Left renal cortex interstitium (tissue), 4 donors: ENCODE results near the gene NR3C2. TPM values are rescaled to one million over a fixed set of nuclear protein-coding genes. Genes with fewer than 3 reads are reported as not detected.
A peak's percentile ranks its signal among the peaks of the same experiment; 100 is the strongest.

Experiments
- DNase-seq, 4 donors: peaks; one replicate each; pipeline ENCODE4 v3.0.0-alpha.2; 2013; ENCODE audit warnings: low read depth in 4 of 4, low spot score in 2 of 4, missing footprints in 1 of 4
- polyA plus RNA-seq, 4 donors: library from polyadenylated mRNA; unstranded; fragments of 120-200 nt; gene quantifications; one replicate each; pipeline ENCODE4 v1.2.1, GENCODE V29; 2013; ENCODE audit not compliant: insufficient read length in 4 of 4

NR3C2 gene
- 10 to 100 TPM; 14.0 to 20.0 (median 16.0) TPM for polyA plus RNA-seq

DNA sequence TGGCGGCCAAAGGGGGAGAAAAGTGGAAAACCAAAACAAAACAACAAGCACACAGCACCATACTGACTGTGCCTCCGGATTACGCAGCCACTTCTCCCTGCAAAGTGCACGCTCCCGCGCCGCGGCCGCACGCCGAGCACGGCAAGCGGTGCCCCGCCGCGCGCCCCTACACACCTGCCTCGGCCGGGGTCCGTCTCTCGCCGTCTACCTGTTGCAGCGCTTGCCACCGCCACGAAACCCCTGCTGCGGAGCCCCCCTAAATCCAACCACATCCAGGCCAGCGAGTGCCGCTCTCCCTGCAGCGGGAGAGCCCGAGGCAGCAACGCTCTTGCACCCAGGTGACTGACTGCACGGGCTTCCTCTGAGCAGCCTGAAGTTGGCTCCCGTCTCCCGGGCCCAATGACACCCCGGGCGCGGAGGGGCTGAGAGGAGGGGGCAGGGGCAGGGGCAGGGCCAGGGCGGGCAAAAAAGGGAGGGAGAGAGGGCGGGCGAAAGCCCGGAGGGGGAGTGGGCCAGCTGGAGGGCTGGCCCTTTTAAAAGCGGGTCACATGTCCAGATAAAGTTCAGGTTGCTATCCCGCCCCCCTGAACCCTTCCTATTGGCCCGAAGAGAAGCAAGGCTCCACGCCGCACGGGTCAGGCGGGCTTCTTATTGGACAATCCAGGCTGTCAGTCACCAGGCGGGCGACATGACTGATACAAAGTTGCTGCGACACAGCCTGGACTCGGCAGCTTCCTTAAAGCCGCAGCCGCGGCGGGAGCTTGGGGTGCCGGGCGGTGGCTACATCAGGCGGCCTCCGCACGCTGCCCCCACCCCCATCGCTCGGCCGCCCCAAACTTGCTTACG, at the start of gene NR3C2:
NR3C2 (minus strand) TSS at position 429 of the 846 bp plus-strand sequence.
- peak; percentile 91 to 98 (median 97) for DNase-seq

DNA sequence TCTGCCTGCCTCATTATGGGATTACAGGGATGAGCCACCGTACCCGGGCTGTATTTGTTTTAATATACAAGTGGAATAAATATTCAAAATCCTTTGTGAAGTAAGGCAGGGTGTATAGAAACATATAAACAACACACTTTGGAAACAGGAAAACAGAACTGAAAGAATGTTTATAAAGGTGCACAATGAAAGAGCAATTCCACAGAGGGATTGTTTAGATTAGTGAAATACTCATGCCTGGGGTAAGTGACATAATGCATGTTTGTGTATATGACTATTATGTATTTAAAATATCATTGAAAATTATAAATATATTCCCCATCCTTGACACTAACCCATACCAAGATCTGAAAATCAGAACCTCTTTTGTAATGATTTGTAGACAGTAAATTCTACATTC, 45.0 kb upstream of the NR3C2 start:
- DNase-seq = no peak

DNA sequence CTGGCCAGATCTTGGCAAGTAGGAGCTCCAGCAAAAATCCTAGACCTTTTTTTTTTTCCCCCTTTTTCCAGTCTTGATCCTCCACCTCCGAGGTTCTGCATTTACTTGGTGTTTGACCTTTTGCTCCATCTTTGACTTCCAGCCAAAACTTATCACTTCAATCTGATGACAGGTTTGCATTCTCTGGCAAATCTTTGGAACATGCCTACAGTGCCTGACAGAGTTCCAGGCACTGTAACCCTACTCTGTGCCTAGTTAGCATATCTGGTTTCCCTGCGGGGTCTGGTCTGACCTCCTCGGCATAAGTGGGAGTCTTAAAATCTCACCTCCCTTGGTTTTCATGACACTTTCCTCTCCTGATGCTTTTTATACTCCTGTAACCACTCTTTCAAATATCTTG, 39.4 kb upstream of the NR3C2 start:
- no peak for DNase-seq

DNA sequence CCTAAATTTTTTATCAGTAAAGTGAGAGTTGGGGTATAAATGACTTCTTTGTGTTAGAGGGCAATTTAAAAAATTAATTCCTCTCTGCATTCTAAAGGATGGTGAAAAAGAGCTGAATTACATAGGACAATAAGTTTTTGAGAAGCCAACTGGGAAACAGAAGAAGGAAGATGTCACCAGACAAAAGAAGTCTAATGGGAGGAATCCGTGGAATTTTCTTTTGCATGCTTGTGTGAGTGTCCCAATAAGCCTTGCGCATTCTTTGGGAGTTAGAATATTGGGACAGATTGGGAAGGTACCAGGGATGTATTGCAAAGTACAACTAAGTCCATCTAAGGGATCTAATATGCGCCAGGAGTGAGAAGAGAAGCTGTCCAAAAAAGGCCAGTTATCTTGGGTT, 35.1 kb upstream of the NR3C2 start:
- DNase-seq = no peak

DNA sequence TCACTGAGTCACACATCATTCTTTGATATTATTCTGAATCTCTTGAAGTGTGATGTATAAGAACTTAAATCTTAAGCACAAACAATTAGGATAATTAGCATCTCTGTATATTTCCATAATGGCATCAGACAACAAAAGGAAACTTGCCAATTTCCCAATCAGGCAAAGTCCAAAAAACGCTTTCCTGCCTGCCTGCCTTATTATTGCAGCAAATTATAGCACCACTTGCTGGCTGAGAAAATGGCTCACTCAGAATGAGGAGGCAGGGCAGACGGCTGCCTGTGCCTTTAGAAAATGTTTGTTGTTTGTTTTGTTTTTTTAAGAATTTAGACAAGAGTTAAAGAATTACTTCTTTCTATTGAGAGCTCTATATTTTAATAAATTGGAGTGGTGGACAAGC, 27.7 kb upstream of the NR3C2 start:
- DNase-seq = no peak

DNA sequence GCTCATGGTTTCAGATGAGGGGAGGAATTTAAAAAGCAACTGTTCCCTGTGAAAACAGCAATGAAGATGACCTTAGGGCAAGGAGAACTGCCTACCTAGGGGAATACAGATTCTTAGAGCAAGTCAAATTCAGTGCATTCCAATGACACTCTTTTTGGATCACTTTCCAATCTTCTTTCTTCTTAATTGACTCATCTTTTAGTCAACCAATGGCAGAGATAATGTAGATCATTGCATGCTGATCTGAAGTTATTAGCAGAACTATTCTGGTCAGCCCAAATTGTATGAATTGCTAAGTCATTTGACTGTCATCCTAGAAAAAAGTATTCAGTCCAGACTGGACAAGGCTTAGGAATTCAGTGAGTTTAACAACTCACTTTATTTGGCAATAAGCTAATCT, 12.6 kb upstream of the NR3C2 start:
- no peak for DNase-seq

DNA sequence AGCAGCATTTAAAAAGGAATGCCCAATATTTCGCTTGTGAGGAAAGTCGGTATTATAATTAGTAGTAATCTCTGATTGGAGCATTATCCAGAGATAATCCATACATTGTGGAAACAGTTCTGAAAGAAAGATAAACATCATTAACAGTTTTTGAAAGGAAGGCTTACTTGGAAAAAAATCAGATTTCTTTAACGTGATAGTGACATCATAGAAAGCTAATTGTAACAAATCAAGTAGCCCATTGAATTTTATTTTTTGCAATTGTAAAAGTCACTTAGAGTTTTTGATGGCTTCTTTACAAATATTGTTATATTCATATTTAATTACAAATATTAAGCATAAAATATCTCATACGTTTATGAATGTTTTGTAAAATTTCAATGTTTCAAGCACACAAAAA, 11.6 kb upstream of the NR3C2 start:
- no peak for DNase-seq

DNA sequence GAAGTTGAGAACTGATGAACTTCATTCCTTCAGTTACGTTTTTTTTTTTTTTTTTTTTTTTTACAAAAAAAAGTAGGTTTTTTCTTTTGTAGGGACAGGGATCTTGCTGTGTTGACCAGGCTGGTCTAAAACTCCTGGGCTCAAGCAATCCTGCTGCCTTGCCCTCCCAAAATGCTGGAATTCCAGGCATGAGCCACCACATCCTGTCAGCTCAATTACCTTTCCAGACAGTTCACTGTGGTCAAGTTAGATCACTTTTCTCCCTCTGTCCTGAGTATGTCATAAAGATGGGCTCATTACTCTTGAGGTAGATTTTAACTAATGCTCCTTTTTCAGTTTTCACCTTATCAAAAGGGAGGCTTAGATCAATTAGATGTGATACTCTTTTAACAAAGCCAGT, 10.8 kb upstream of the NR3C2 start:
- DNase-seq = no peak

DNA sequence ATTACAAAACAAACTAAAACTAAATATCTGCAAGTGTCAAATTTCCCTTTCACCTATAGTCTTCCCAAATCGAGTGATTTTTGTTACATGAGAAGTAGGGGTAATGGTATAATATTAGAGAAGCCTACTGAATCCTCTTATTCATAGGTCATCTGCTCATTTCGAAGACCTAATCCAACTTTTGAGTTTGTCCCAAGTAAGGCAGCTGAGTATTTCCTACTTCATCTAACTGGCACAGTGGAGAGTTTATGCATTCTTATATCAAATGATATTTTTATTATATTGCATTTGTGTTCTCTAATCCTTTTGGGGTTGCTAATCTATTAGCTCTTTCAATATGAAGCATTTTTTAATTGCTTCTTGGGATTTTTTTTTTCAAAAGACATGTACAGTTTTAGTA, 7.7 kb upstream of the NR3C2 start:
- no peak for DNase-seq

DNA sequence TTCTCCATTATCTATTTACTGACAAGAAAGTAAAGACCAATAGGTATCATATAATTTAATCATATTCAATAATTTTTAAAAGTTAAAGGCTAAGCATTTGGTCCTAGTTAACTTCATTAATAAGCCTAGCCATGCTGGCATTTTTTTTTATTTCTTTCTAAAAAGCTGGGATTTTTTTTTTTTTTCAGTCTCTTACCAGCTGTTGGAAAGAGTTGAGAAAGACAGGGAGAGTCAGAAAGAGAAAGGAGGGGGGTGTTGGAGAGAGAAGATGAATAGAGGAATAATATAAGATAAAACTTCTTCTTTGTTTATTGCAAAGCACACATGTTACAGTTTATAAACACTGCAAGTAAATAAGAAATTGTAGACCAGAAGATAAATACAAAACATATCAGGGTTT, 5.9 kb upstream of the NR3C2 start:
- no peak for DNase-seq

DNA sequence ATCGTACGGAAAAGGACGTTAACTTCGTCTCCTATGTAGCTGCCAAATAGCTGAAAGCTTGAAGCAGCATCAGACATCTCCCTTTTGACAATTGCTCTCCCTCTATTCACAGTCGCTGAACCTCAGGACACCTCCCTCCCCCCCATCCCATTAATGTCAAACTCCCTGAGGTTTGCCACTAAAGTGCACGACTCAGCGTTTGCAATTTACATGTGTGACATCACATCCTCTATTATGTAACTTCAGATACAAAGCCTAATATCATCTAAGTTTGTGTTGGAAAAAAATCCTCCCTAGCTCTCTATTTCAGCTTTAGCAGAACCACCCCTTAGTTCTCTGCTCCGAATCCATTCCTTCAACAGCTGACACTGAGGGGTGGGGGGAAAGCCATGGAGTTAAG, 5.5 kb upstream of the NR3C2 start:
- no peak for DNase-seq

DNA sequence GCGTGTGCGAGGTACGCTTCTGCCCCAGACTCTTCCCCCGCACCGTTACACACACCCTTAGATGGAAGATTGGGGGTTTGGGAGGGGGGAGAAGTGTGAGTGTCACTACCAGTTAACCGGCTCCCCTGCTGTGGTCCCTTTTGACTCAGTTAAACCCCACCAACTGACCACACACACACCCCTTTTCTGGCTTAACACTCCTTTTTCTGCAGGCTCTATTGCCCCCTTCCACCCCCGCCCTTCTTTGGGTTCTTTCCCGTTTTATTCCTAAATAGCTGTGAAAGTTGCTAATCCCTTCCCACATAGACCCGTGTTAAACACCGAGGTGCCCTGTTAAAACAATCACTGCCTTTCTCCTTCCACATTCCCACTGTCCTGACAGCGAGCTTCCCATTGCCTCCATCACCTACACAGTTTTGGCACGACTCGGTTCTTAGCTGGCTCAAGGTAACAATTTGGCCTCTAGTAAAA, 3.7 kb upstream of the NR3C2 start:
- DNase-seq = no peak

DNA sequence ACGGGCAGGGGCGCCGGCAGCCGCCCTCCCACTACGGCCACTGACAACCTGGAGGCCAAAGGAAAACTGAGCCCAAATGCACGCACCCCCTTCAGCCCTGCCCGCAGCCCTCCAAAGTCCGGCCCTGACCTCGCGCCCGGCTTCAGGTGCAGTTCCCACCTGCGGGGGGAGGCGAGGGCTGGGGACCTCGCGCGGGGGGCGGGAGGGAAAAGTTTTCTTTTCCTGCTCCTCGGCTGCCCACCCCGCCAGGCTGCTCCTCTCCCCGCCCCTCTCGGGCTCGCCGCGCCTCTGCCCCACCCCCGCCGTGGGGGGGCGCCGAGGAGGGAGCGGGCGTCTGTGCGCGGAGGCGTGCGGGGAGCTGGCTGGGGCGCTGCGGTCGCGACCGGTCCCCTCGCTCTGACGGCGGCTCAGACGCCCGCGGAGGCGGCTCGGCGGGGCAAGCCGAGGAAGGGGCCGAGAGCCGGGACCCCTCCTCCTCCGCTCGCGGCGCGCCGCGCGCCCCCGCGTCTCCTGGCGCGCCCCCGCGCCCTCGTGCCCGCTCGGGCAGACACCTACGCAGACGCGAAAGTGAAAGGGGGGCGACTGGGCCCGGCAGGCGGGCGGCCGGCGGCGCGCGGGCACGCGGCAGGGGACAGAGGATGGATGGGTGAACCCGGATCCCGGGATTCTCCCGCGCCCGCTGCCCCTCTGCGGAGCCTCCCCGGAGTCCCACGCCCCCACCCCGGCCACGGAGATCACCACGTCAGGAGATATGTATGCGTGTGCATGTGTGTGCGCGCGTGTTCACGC, 3.1 kb upstream of the NR3C2 start:
- DNase-seq = peak in 1 of 4 donors; percentile 28

DNA sequence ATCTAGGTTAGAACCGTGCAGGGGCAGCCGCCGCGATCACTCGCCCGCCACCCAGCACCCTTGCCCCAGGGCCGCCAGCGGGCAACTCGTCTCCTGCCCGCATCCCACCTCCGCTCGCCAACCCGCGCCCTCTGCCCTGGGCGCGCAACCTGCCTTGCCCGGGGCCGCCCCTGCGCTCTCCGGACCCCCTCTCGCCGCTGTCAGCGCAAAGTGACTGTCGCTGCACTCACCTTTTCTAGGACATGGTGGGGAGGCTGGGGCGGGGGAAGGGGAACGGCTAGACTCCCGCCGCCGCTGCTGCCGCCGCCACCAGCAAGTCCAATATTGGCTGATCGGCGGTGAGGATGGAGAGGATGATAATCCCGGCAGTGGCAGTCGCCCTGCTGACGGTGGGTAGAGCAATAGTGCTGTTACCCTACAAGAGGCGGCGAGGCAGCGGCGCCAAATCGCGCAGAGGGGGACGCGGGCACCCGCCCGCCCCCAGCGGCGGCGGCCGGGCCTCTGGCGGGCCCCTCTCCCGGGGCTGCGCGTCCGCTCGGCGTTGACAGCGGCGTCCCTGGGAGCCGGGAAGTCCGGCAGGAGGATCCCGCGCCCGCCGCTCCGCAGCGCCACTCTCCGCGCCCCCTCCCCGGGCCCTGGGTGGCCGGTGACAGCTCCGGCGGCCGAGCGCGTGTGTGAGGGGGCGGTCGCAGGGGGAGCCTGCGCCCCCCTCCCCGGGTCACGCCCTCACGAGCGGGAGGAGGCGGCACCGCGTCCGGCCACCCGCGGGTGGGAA, 2.3 kb upstream of the NR3C2 start:
- no peak for DNase-seq

DNA sequence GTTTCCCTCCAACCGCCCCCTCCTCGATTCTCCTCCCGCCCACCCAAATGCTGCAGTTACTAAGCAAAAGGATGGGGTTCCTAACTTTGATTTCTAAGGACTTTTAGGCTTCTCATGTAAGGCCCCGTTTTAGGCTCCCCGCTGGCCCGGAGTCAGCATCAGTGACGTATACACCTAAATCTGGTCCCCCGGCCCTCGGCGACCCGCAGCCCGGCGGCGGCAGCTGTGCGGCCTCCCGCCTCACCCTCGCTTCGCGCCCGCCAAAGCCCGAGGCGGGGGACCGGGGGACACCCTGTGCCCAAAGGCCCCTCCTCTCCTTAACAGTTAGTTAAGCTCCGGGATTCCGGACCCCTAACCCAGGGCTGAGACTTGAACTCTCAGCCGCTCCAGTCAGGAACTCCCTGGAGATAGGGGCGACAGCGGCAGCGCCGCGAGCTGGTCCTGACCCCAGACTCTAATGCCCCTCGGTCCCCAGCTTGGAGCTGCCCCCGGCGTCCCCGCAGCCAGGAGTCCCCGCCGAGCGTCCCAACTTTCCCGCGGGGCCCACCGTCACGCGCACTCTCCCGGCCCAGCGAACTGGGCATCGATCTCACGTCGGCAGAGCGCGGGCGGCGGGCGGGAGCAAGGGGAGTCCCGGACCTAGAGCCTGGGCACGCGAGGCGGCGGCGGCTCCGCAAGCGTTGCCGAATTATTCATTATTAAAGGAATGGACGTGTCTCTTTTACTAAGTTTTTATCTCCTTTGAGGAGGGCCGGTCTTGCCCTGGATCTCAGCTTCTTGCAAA, 1.5 kb upstream of the NR3C2 start:
- DNase-seq = no peak

DNA sequence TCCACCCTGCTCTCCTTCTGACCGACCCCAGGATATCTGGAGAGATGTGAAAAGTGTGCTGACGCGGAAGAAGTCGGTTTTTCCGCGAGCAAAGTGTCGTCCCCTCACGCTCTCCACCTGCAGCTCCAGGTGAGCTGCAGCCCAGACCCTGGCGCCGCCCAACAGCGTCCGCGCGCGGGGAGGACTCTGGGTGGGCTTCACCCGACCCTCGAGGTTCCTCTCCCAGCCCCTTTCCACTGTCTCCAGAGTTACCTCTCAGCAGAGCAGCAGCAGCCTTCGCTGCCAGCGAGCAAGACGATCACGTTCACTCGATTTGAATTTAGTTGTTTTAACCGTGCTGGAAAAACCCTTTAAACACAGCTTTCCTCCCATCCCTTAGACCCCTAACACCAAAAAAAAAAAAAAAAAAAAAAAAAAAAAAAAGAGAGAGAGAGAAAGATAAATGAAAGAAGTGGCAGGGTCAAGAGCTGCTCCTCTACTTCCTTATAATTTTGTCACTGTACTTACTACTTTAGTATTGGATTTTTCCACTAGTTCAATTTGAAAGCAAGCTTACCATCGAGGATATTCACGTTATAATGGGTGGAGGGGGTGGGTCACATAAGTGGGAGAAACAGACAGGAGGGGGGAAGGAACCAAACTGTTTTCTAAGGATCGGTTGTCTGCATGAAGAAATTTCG, 758 bp upstream of the NR3C2 start:
- DNase-seq = no peak

DNA sequence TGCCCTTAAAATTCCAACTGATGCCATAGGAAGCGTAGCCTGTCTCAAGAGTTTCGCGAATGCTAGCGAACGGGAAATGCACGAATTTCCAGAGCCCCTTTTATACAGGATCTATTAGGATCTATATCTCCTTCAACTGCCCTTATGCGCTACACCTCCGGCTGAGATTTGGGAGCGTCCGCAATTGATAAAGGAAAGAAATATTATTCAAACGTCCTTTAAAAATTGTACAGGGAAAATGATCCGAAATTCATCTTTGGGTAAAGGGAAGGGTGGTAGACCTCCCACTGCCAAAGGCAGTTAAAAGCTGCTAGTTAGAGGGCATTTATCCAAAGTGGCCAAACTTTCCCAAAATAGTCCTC, 609 bp downstream of the NR3C2 start:
- DNase-seq = peak in 1 of 4 donors; percentile 26

DNA sequence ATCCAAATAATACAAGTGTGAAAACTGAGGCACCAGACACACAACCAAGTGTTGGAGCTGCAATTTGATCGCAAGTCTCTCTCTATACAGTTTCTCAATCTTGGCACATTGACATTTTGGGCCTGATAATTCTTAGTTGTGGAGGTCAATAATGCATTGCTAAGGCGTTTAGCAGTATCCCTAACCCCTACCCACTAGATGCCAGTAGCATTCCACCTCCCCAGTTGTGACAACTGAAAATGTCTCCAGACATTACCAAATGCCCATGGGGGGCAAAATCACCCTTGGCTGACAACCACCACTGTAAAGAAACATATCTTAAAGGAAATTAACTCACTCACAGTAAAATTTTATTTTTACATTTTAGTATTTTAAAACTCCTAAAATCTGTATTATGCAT, 4.2 kb downstream of the NR3C2 start:
- no peak for DNase-seq

DNA sequence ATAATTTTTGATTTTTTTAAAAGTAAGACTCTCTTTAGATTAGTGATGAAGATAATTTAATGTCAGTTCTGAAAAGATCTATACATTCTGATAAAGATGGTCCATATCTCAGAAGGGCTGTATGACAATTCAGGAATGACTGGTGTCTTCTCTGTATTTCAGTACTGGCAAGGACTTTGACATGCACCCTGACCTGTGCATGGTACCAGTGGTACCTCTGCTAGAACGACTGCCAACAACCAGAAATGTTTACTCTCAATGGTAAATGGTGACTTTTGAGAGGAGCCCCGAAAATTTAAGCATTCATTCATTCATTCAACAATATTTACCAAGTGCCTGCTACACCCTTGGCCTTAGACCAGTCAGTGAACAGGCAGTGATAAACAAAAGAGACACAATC, 4.8 kb downstream of the NR3C2 start:
- DNase-seq = no peak

DNA sequence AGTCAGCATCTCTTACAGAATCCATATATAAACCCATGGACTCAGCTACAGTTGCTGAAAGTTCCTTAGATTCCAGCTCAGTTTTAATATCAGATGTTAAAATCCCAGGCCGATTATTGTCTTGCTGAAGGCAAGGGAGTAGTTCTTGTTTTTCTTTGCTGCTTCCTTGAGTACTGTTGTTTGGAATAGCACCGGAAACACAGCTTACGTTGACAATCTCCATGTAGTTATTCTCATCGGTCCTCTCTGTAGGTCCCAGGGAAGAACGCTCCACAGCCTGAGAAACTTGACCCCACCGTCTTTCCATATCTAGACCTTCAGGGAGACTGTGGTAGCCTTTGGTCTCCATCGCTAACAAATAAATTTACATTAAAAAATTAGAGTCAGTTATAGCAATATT, 5.7 kb downstream of the NR3C2 start:
- no peak for DNase-seq
